Parathyroid adenoma (tissue), 2 donors: ENCODE results near the gene NUP88.

Experiments
- H2AFZ ChIP-seq: fragments of 300-600 bp; sonication (generic); one replicate; pipeline ENCODE4 v1.7.0; 2017; ENCODE audit warnings: antibody characterized with exemption, mild to moderate bottlenecking
- H3K27ac ChIP-seq: fragments of 300-600 bp; sonication (generic); one replicate; pipeline ENCODE4 v1.7.0; 2017
- H3K27me3 ChIP-seq: fragments of 300-600 bp; sonication (generic); one replicate; pipeline ENCODE4 v1.7.0; 2017; ENCODE audit warnings: low read length; ENCODE audit not compliant: control insufficient read depth, insufficient read depth
- H3K36me3 ChIP-seq: fragments of 300-600 bp; sonication (generic); one replicate; pipeline ENCODE4 v1.7.0; 2017; ENCODE audit warnings: low read length; ENCODE audit not compliant: control insufficient read depth, insufficient read depth
- H3K4me1 ChIP-seq: fragments of 300-600 bp; sonication (generic); one replicate; pipeline ENCODE4 v1.7.0; 2017; ENCODE audit warnings: control low read depth
- H3K4me2 ChIP-seq: fragments of 300-600 bp; sonication (generic); one replicate; pipeline ENCODE4 v1.7.0; 2017; ENCODE audit warnings: low read length
- H3K4me3 ChIP-seq: fragments of 300-600 bp; sonication (generic); one replicate; pipeline ENCODE4 v1.7.0; 2017; ENCODE audit warnings: low read depth, low read length
- H3K79me2 ChIP-seq: fragments of 300-600 bp; sonication (generic); one replicate; pipeline ENCODE4 v1.7.0; 2017; ENCODE audit warnings: control low read depth
- H3K9ac ChIP-seq: fragments of 300-600 bp; sonication (generic); one replicate; pipeline ENCODE4 v1.7.0; 2017; ENCODE audit warnings: mild to moderate bottlenecking
- H3K9me3 ChIP-seq: fragments of 300-600 bp; sonication (generic); one replicate; pipeline ENCODE4 v1.7.0; 2017; ENCODE audit warnings: low read length; ENCODE audit not compliant: control insufficient read depth
- CTCF ChIP-seq: fragments of 300-600 bp; sonication (generic); IDR thresholded peaks from one replicate; pipeline ENCODE4 v1.7.0; 2017; ENCODE audit warnings: antibody characterized with exemption, mild to moderate bottlenecking
- donor health status: primary hyperparathyroidism.

NUP88 gene

DNA sequence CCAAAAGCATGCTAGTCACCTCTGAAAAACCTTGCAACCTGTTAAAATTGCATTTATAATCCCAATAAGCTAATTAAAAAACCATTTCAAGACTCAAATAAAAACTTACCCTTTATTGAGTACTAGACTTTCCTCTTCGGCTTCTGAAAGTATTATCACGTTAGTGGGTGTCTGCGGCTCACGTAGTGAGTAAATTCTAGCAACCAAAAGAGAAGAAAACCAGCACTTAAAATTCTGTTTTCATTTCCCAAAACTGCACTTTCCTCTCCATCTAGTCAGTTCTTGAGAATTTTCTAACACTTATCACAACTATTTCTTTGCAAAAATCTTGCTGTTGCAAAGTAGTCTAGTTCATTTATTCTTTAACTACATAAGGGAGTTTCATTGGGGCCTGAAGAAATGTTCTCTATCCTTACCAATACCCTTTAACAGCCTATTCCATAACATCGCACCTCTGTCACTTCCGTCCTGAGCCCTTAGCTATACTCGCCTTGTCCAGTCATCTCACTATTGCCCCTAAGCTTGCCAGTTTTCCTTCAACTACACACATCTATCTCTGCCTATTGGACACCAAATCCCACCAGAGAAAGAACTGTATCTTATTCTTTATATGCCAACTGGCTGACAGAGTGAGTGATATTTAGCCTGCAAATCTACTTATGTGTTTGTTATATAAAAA, 8.7 kb downstream of the NUP88 start:
- H3K36me3 ChIP-seq, result no peaks in the 10 kb centered on the region

DNA sequence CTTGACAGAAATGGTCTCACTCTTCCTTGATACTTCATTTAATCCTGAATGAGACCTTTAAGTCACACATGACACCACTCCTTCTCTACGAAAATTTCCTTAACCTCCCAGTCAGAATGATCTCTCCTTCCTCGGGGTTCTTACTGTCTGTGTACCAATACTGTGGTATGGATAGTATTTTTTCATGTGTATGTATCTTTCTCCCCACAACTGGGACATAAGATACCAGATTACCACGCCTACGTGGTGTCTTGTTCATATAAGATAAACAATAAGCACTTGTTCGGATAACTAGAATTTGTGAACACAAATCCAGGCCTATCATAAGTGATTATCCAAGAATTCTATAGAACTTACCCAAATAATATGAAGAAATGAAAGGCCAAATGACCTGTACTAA, 11.3 kb downstream of the NUP88 start:
- Histone ChIP-seq H3K4me2 (no peak overlapping the region), H3K9ac (no peak overlapping the region), H3K4me1 (no peaks in the 10 kb centered on the region), H3K79me2 (peaks cover 2% of the 10 kb centered on the region), H2AFZ (no peak overlapping the region), H3K27me3 (no peaks in the 10 kb centered on the region), H3K36me3 (no peaks in the 10 kb centered on the region), H3K9me3 (no peaks in the 10 kb centered on the region), H3K4me3 (no peak overlapping the region), H3K27ac (no peak overlapping the region)
- TF ChIP-seq CTCF, result no peak

More for the DNA sequence above, 8.7 kb downstream of the NUP88 start:
- no peak overlapping the region for H3K4me2 ChIP-seq
- TF ChIP-seq CTCF, result no peak
- H3K79me2 ChIP-seq, result peaks cover 9% of the 10 kb centered on the region
- no peak overlapping the region for H3K27ac ChIP-seq
- no peak overlapping the region for H3K9ac ChIP-seq
- no peak overlapping the region for H3K4me3 ChIP-seq
- H3K9me3 ChIP-seq, result no peaks in the 10 kb centered on the region
- H3K4me1 ChIP-seq, result no peaks in the 10 kb centered on the region
- no peak overlapping the region for H2AFZ ChIP-seq
- H3K27me3 ChIP-seq, result no peaks in the 10 kb centered on the region

GRCh38 chr17:5405400-5405799, 14.1 kb downstream of the NUP88 start:
- Histone ChIP-seq H2AFZ (no peak overlapping the region), H3K9me3 (no peaks in the 10 kb centered on the region), H3K4me1 (no peaks in the 10 kb centered on the region), H3K27ac (no peak overlapping the region), H3K9ac (no peak overlapping the region), H3K36me3 (no peaks in the 10 kb centered on the region), H3K27me3 (no peaks in the 10 kb centered on the region), H3K4me2 (no peak overlapping the region), H3K4me3 (no peak overlapping the region), H3K79me2 (no peaks in the 10 kb centered on the region)
- no peak for TF ChIP-seq CTCF

DNA sequence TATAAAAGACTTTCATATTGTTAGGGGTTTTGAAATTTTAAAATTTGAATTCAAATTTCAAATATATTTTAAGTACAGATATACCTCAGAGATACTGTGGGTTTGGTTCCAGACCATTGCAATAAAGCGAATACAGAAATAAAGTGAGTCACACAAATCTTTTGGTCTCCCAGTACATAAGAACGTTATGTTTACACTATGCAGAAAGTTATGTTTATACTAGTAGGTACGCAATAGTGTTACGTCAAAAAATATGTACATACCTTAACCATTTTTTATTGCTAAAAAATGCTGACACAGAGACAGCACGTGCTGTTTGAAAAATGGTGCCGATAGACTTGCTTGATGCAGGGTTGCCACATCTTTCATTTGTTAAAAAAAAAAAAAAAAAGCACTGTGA, 19.7 kb downstream of the NUP88 start:
- Histone ChIP-seq H3K4me2 (no peak overlapping the region), H3K36me3 (no peaks in the 10 kb centered on the region), H3K4me3 (no peak overlapping the region), H3K27me3 (no peaks in the 10 kb centered on the region), H3K9ac (no peak overlapping the region), H3K27ac (no peak overlapping the region), H2AFZ (no peak overlapping the region), H3K9me3 (no peaks in the 10 kb centered on the region), H3K4me1 (peaks cover 5% of the 10 kb centered on the region), H3K79me2 (no peaks in the 10 kb centered on the region)
- no peak for TF ChIP-seq CTCF

- no peak overlapping the region for H2AFZ ChIP-seq
- no peak overlapping the region for H3K4me2 ChIP-seq
- no peak for TF ChIP-seq CTCF
- H3K27me3 ChIP-seq, result no peaks in the 10 kb centered on the region
- H3K4me1 ChIP-seq, result peaks cover 5% of the 10 kb centered on the region
- no peaks in the 10 kb centered on the region for H3K36me3 ChIP-seq
- no peak overlapping the region for H3K9ac ChIP-seq
- no peak overlapping the region for H3K4me3 ChIP-seq
- H3K79me2 ChIP-seq, result no peaks in the 10 kb centered on the region
- no peaks in the 10 kb centered on the region for H3K9me3 ChIP-seq
- H3K27ac ChIP-seq, result no peak overlapping the region
Observed at GRCh38 chr17:5396612-5397011, 22.9 kb downstream of the NUP88 start.
